Stomach smooth muscle (tissue), 2 donors: ENCODE measurements around the gene ARID1B.

Experiments used
- H3K27ac ChIP-seq: one replicate; pipeline ENCODE4 v1.7.0; 2013; ENCODE audit warnings: mild to moderate bottlenecking, low read length, inconsistent platforms
- H3K27me3 ChIP-seq, 2 donors: one replicate each; pipeline ENCODE4 v1.7.0; 2013; ENCODE audit warnings: low read length in 2 of 2; ENCODE audit not compliant: insufficient read depth in 2 of 2, control insufficient read depth in 1 of 2
- H3K36me3 ChIP-seq, 2 donors: one replicate each; pipeline ENCODE4 v1.7.0; 2013; ENCODE audit warnings: low read length in 2 of 2; ENCODE audit not compliant: control insufficient read depth in 2 of 2, insufficient read depth in 2 of 2
- H3K4me1 ChIP-seq: one replicate; pipeline ENCODE4 v1.7.0; 2013; ENCODE audit warnings: low read length; ENCODE audit not compliant: control insufficient read depth, insufficient read depth
- H3K4me3 ChIP-seq, 2 donors: one replicate each; pipeline ENCODE4 v1.7.0; 2013; ENCODE audit warnings: low read length in 2 of 2
- H3K9ac ChIP-seq, 2 donors: one replicate each; pipeline ENCODE4 v1.7.0; 2013; ENCODE audit warnings: low read length in 2 of 2, mild to moderate bottlenecking in 1 of 2
- H3K9me3 ChIP-seq, 2 donors: one replicate each; pipeline ENCODE4 v1.7.0; 2013; ENCODE audit warnings: low read length in 2 of 2; ENCODE audit not compliant: control insufficient read depth in 2 of 2
- donor health status: healthy.
- donor health status: Pancreatic carcinoma.

ARID1B gene

DNA sequence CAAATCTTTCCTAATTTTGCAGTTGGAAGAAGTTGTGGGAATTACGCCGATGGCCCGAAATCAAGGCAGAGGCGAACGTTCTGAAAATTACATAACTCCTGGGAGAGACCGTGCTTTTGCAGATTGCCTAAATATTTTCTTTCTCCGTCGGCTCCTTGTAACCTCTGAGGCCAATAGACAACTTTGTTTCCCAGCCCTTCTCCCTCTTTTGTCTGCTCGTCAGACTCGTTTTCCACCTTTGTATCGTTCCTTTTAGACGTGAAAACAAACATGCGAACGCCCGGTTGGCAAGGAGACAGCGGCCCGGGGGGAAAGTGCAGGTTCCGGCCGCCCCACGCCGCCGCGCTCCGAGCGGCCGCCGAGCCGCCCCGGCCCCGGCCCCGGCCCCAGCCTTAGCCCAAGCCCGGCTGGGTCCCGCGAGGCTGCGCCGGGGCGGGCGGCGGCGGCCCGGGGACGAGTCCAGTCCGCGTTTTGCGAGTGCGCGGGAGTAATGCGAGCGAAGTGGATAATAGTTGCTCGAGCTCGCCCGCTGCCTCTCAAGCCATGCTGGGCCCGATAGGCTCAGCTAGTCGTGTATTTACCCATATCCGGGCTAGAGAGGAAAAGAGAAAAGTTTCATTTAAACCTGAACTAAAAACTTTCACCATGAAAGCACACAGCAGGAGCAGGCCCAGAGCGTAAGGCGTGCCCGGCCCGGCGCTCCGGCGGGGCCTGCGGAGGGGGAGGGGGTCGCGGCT is at the start of gene ARID1B:
Gene ARID1B (plus strand): TSS at position 539 of the 737 bp plus-strand sequence. CDS start 303 bp downstream, outside the sequence.
- Histone ChIP-seq H3K27ac (peak within 1 kb of the TSS; percentile 94), H3K27me3 (no peaks in the 10 kb centered on the region), H3K36me3 (no peaks in the 10 kb centered on the region), H3K4me1 (peaks cover 10% of the 10 kb centered on the region), H3K4me3 (peak within 1 kb of the TSS; percentile 67 to 89), H3K9ac (peak within 1 kb of the TSS; percentile 90 to 94), H3K9me3 (no peaks in the 10 kb centered on the region)

DNA sequence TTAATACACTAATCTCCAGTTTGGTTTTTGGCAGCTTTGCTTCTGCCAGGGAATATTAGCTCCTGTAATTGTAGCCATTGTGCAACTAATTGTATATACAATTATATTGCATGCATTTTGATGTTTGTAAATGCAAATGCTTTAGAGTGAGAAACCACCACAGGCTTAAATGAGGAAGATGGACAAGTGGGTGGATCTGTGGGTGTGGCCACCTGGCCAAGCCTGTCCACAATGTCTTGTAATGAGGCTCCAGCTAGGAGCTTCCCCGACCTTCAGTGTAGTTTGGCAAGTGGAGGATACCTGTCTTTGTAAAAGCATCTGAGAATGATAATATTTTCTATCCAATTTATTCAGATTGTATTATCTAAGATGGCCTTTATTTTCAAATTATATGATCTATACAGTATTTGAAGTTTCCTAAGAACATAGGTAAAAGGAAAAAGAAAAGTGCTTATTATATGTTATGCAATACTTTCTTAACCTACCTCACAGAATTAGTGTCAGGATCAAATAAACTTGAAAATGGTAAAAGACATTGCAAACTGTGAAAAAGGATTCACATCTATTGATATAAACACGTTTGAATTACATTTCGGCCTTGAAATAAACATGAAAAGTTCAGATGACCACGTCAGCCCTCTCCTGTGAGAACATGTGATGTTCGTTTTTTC is 49.3 kb upstream of the ARID1B start:
- no peaks in the 10 kb centered on the region for H3K27me3 ChIP-seq
- no peak overlapping the region for H3K9ac ChIP-seq
- H3K9me3 ChIP-seq, result no peaks in the 10 kb centered on the region
- no peak overlapping the region for H3K27ac ChIP-seq
- H3K4me1 ChIP-seq, result no peaks in the 10 kb centered on the region
- no peaks in the 10 kb centered on the region for H3K36me3 ChIP-seq
- no peak overlapping the region for H3K4me3 ChIP-seq

DNA sequence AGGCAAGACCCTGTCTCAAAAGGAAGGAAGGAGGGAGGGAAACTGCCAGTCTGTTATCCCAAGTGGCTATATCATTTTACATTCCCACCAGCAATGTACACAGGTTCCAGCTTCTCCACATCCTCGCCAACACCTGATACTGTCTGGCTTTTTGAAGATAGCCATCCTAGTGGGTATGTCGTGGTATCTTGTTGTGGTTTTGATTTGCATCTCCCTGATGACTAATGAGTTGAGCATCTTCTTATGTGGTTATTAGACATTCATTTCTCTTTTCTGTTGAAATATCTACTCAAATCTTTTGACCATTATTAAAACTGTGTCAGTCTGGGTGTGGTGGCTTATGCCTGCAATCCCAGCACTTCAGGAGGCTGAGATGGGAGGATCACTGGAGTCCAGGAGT is 47.9 kb upstream of the ARID1B start:
- Histone ChIP-seq H3K36me3 (no peaks in the 10 kb centered on the region), H3K4me1 (no peaks in the 10 kb centered on the region), H3K9ac (no peak overlapping the region), H3K4me3 (no peak overlapping the region), H3K9me3 (no peaks in the 10 kb centered on the region), H3K27me3 (no peaks in the 10 kb centered on the region), H3K27ac (no peak overlapping the region)

DNA sequence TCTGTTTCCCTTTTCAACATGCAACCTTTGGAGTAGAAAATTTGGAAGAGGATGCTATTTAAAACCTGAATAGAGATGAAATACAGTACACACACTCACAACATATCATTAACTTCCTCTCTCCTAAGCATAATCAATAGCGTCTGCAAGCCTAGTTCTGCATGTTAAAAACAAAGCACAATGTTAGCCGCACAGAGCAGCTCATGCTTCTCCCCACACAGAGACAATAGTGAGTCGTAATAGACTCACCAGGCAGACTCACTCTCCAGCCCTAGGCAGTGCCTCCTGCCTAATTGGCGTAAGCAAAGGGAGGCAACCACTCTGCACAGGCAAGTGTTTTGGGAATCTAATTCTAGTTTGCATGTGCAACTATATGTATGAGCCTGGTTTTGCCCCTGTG is 45.8 kb upstream of the ARID1B start:
- no peak overlapping the region for H3K27ac ChIP-seq
- H3K27me3 ChIP-seq, result no peaks in the 10 kb centered on the region
- no peak overlapping the region for H3K4me3 ChIP-seq
- no peaks in the 10 kb centered on the region for H3K36me3 ChIP-seq
- H3K4me1 ChIP-seq, result no peaks in the 10 kb centered on the region
- no peak overlapping the region for H3K9ac ChIP-seq
- no peaks in the 10 kb centered on the region for H3K9me3 ChIP-seq

DNA sequence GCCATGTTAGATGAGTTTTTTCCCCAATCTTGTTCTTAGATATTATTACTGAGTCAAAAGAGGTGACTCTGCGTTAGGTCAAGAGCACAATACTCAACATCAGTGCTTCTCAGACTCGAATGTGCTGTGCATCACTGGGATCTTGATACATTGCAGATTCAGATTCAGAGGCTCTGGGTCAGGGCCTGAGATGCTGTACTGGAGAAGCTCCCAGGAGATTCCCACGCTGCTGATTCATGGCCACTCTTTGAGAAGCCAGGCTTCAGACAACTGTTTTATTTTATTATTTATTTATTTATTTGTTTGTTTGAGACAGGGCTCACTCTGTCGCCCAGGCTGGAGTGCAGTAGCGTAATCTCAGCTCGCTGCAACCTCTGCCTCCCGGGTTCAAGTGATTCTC is 41.4 kb upstream of the ARID1B start:
- Histone ChIP-seq H3K4me3 (no peak overlapping the region), H3K9ac (no peak overlapping the region), H3K9me3 (peaks cover 2 to 3% of the 10 kb centered on the region in 2 donors), H3K36me3 (no peaks in the 10 kb centered on the region), H3K27ac (no peak overlapping the region), H3K27me3 (no peaks in the 10 kb centered on the region), H3K4me1 (no peaks in the 10 kb centered on the region)

DNA sequence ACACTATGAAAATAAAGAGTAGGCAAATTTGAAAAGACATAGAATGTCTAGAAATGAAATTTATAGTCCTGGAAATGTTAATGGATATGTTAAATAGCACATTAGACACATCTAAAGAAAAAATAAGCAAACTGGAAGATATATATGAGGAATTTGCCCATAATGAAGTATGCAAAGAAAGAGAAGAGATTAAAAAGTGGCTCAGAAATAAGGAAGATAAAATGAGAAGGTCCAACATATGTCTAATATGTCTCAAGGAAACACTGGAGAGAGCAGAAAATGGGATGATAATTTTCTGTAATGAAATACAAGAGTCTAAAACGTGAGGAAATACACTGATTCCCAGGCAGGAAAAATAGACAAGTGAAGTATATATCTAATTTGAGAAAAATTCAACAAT is 36.6 kb upstream of the ARID1B start:
- Histone ChIP-seq H3K4me1 (no peaks in the 10 kb centered on the region), H3K4me3 (no peak overlapping the region), H3K27ac (no peak overlapping the region), H3K36me3 (no peaks in the 10 kb centered on the region), H3K27me3 (no peaks in the 10 kb centered on the region), H3K9me3 (peaks cover 2 to 3% of the 10 kb centered on the region in 2 donors), H3K9ac (no peak overlapping the region)

DNA sequence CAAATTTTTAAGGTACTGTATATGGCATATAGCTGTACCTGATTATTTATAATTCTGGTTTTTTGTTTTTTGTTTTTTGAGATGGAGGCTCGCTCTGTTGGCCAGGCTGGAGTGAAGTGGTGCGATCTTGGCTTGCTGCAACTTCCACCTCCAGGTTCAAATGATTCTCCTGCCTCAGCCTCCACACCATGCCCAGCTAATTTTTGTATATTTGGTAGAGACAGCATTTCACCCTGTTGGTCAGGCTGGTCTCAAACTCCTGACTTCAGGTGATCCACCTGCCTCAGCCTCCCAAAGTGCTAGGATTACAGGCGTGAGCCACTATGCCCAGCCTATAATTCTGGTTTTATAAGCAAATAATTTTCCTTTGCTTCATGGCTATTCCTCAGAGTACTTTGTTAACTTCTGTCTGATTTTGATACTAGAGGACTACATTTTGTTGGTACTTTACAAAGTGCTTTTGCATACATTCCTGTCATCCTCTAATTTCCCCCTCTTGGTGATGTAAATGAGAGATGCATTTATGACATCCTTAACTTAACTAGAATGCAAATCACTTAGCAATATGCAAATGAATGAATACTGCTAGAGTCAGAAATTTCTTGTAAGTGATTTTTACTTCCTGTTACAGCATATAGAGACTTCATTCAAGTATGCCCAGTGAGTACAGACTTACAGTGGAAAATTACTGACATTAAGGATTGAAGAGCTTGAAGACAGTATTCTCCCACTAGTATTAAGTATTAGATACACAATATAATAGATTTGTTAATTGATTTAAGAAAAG is 35.7 kb upstream of the ARID1B start:
- Histone ChIP-seq H3K9me3 (peaks cover 2 to 3% of the 10 kb centered on the region in 2 donors), H3K4me3 (no peak overlapping the region), H3K9ac (no peak overlapping the region), H3K27me3 (no peaks in the 10 kb centered on the region), H3K36me3 (no peaks in the 10 kb centered on the region), H3K27ac (no peak overlapping the region), H3K4me1 (no peaks in the 10 kb centered on the region)

DNA sequence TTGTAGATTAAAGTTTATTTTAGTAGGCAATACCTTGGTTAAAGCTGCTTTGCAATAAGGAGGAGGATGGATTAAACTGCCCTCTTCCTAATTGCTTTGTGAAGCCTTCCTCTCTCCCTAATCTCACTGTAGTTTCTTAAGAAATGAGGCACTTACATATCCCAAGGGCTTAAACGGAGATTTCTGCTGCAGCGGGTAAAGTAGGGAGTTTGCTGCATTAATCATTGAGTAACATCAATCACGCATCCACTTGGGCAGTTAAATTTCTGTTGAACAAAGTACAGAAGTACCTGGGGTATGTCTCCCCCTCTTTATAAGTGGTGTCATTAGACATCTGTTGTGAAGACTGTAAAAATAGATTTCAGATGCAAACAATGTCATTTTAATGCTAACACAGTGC is 29.5 kb upstream of the ARID1B start:
- H3K36me3 ChIP-seq, result no peaks in the 10 kb centered on the region
- H3K27me3 ChIP-seq, result no peaks in the 10 kb centered on the region
- no peak overlapping the region for H3K9ac ChIP-seq
- no peaks in the 10 kb centered on the region for H3K9me3 ChIP-seq
- no peak overlapping the region for H3K27ac ChIP-seq
- no peak overlapping the region for H3K4me3 ChIP-seq
- no peaks in the 10 kb centered on the region for H3K4me1 ChIP-seq

DNA sequence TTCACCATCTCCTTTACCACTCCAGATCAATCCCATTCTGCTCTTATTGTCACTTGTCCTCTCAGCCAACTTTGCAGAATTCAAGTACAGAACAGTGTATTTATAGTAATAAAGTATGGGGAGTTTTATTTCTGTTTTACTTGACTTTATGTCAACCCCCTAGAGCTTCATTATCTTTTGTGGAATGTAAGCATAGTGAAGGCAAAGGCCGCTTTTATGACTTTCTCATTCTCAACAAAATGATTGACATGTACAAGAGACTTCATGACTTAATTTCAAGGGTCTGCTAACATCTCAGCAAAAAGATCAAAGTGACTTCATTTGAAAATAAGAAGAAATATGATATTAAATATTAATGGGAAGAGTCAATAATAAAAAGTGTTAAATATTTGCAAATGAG is 28.7 kb upstream of the ARID1B start:
- H3K9ac ChIP-seq, result no peak overlapping the region
- H3K36me3 ChIP-seq, result no peaks in the 10 kb centered on the region
- H3K9me3 ChIP-seq, result no peaks in the 10 kb centered on the region
- H3K4me3 ChIP-seq, result no peak overlapping the region
- no peaks in the 10 kb centered on the region for H3K27me3 ChIP-seq
- H3K27ac ChIP-seq, result no peak overlapping the region
- H3K4me1 ChIP-seq, result no peaks in the 10 kb centered on the region

DNA sequence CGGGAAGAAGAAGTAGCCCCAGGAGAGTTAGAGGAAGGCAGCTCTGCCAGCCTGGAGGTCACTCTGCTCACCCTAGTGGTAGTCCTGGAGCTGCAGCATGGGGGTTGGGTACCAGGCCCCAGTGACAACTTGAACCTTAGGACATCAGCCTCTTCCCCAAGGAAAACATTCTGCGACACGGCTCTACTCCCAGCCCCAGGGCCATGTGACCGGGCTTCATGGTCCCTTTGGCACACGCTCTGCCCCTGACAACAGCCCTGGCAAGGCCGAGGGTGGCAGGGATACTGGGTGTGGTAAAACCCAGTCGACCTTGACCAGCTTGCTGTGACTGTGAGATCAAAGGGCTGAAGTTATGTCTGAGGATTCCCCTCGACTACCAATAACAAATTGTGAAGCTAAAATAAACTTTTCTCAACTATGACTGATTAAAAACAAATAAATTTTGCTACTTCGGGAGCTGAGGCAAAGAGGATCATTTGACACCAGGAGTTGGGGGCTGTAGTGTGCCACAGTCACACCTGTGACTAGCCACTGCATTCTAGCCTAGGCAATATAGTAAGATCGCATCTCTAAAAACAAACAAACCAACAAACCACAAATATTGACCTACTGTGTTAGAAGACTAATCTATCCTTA is 24.4 kb upstream of the ARID1B start:
- Histone ChIP-seq H3K27me3 (no peaks in the 10 kb centered on the region), H3K9ac (no peak overlapping the region), H3K9me3 (no peaks in the 10 kb centered on the region), H3K4me3 (no peak overlapping the region), H3K36me3 (no peaks in the 10 kb centered on the region), H3K27ac (no peak overlapping the region), H3K4me1 (no peaks in the 10 kb centered on the region)
